ENCODE data around the gene TMEM255B. TPM values are rescaled to one million over a fixed set of nuclear protein-coding genes. Genes with fewer than 3 reads are reported as not detected.

The TMEM255B gene
- polyA plus RNA-seq, 3 donors: 5.1 to 7.5 (median 5.9) TPM

DNA sequence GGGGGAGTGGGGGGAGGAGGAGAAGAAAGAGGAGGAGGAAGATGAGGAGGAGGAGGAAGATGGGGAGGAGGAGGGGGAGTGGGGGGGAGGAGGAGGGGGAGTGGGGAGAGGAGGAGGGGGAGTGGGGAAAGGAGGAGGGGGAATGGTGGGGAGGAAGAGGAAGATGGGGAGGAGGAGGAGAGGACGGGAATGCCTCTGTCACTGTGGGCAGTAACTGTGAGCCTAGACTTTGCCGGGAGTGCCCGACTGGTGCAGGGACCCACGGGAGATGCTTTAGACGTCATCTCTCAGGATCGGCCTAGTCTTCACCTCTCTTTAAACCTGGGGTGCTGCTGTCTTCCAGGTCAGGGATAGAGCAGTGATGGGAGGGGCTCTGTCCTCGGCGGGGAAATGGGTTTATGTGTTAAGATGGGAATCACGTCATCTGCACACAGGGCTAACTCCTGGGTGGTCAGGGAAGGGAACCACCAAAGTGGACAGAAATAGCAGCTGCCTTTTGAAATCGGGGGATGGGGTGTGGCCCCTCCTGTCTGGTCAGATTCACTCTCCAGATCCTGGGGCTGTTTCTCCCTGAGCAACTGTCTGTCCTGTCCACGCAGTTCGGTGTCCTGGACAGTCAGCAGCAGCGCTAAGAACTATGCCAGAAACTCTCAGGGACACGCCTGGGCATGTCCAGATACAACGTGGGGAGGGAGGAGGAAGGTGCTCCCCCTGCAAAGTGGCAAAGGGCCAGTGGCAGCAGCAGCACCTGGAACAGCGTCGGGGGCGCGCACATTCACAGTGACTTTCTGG lies 77.9 kb downstream of the TMEM255B start:
- Histone ChIP-seq H3K4me1 (ENCODE audit: control insufficient read depth in 1 of 2, insufficient read depth in 2 of 2, low read length in 2 of 2) (no peaks in the 10 kb centered on the region), H3K36me3 (replicated peaks in 1 of 2; ENCODE audit: control insufficient read depth in 1 of 2, insufficient read depth in 2 of 2, low read length in 2 of 2) (no peaks in the 10 kb centered on the region), H3K27me3 (ENCODE audit: control insufficient read depth in 2 of 2, insufficient read depth in 2 of 2, low read length in 2 of 2) (peaks cover 0 to 10% of the 10 kb centered on the region in 2 donors), H3K4me2 (replicated peaks; ENCODE audit: extremely low read depth, low read length, poor library complexity, severe bottlenecking) (no peak overlapping the region), H3K27ac (ENCODE audit: low read depth in 1 of 2, low read length in 2 of 2) (no peak overlapping the region), H4K20me1 (ENCODE audit: insufficient read depth, low read length) (no peaks in the 10 kb centered on the region), H3K4me3 (replicated peaks in 1 of 3; ENCODE audit: low read depth in 2 of 3, low read length in 3 of 3) (no peak overlapping the region), H2AFZ (ENCODE audit: insufficient read depth, low read depth, low read length, poor library complexity, severe bottlenecking) (no peak overlapping the region), H3K79me2 (ENCODE audit: insufficient read depth, low read length) (no peaks in the 10 kb centered on the region), H3K9me3 (replicated peaks in 1 of 2; ENCODE audit: control insufficient read depth in 1 of 2, insufficient read depth in 1 of 2, low read length in 2 of 2) (no peaks in the 10 kb centered on the region), H3K9ac (ENCODE audit: insufficient read depth, low read length, poor library complexity, severe bottlenecking) (no peak overlapping the region)
- peak overlapping the region in 1 of 7 donors; percentile 80 for H3K27ac Mint-ChIP-seq
- WGBS (ENCODE audit: insufficient coverage): 70% methylated on average over 12 of the region's 19 CpGs
- no peak overlapping the region for H3K4me3 Mint-ChIP-seq
- H3K27me3 Mint-ChIP-seq (ENCODE audit: low read depth in 3 of 3): peaks cover 8 to 16% (median 11%) of the 10 kb centered on the region in 3 donors
- TF ChIP-seq, protein P1, sequence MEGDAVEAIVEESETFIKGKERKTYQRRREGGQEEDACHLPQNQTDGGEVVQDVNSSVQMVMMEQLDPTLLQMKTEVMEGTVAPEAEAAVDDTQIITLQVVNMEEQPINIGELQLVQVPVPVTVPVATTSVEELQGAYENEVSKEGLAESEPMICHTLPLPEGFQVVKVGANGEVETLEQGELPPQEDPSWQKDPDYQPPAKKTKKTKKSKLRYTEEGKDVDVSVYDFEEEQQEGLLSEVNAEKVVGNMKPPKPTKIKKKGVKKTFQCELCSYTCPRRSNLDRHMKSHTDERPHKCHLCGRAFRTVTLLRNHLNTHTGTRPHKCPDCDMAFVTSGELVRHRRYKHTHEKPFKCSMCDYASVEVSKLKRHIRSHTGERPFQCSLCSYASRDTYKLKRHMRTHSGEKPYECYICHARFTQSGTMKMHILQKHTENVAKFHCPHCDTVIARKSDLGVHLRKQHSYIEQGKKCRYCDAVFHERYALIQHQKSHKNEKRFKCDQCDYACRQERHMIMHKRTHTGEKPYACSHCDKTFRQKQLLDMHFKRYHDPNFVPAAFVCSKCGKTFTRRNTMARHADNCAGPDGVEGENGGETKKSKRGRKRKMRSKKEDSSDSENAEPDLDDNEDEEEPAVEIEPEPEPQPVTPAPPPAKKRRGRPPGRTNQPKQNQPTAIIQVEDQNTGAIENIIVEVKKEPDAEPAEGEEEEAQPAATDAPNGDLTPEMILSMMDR (IDR thresholded peaks at IDR 0.05): no peak
- intact Hi-C loops (cut with micrococcal nuclease): no loop called here
- DNase-seq: no peak
- peaks cover 14 to 31% of the 10 kb centered on the region in 2 donors for H3K36me3 Mint-ChIP-seq
- peaks cover 11% of the 10 kb centered on the region for H3K4me1 Mint-ChIP-seq
- H3K9me3 Mint-ChIP-seq: peaks cover 0 to 20% (median 0%) of the 10 kb centered on the region in 7 donors

GRCh38 chr13:113837560-113838355 lies 78.7 kb downstream of the TMEM255B start:
- peaks cover 11% of the 10 kb centered on the region for H3K4me1 Mint-ChIP-seq
- H3K4me3 ChIP-seq (replicated peaks in 1 of 3; ENCODE audit: low read depth in 2 of 3, low read length in 3 of 3): no peak overlapping the region
- H3K27me3 ChIP-seq (ENCODE audit: control insufficient read depth in 2 of 2, insufficient read depth in 2 of 2, low read length in 2 of 2): peaks cover 0 to 14% of the 10 kb centered on the region in 2 donors
- H3K27ac Mint-ChIP-seq: peak overlapping the region in 1 of 7 donors; percentile 80
- H3K79me2 ChIP-seq (ENCODE audit: insufficient read depth, low read length): no peaks in the 10 kb centered on the region
- H3K27ac ChIP-seq (ENCODE audit: low read depth in 1 of 2, low read length in 2 of 2): no peak overlapping the region
- H3K9me3 Mint-ChIP-seq: peaks cover 0 to 17% (median 0%) of the 10 kb centered on the region in 7 donors
- no peaks in the 10 kb centered on the region for H3K36me3 ChIP-seq (replicated peaks in 1 of 2; ENCODE audit: control insufficient read depth in 1 of 2, insufficient read depth in 2 of 2, low read length in 2 of 2)
- no peaks in the 10 kb centered on the region for H3K9me3 ChIP-seq (replicated peaks in 1 of 2; ENCODE audit: control insufficient read depth in 1 of 2, insufficient read depth in 1 of 2, low read length in 2 of 2)
- no peak overlapping the region for H2AFZ ChIP-seq (ENCODE audit: insufficient read depth, low read depth, low read length, poor library complexity, severe bottlenecking)
- H3K27me3 Mint-ChIP-seq (ENCODE audit: low read depth in 3 of 3): peaks cover 14 to 23% (median 14%) of the 10 kb centered on the region in 3 donors
- H3K4me3 Mint-ChIP-seq: no peak overlapping the region
- TF ChIP-seq, protein P1 (IDR thresholded peaks at IDR 0.05): no peak
- DNase-seq: no peak
- no peaks in the 10 kb centered on the region for H3K4me1 ChIP-seq (ENCODE audit: control insufficient read depth in 1 of 2, insufficient read depth in 2 of 2, low read length in 2 of 2)
- H3K4me2 ChIP-seq (replicated peaks; ENCODE audit: extremely low read depth, low read length, poor library complexity, severe bottlenecking): no peak overlapping the region
- H3K9ac ChIP-seq (ENCODE audit: insufficient read depth, low read length, poor library complexity, severe bottlenecking): no peak overlapping the region
- peaks cover 14 to 34% of the 10 kb centered on the region in 2 donors for H3K36me3 Mint-ChIP-seq
- intact Hi-C loops (cut with micrococcal nuclease): no loop called here
- H4K20me1 ChIP-seq (ENCODE audit: insufficient read depth, low read length): no peaks in the 10 kb centered on the region
- WGBS (ENCODE audit: insufficient coverage): 81% methylated on average over 13 of the region's 16 CpGs

All from CD14-positive monocyte (primary cell).